H4 (cell line): ENCODE results near the gene MSLN. TPM values are rescaled to one million over a fixed set of nuclear protein-coding genes. Genes with fewer than 3 reads are reported as not detected.
A peak's percentile ranks its signal among the peaks of the same experiment; 100 is the strongest.
"Not testable (repeated sequence)": the region's sequence is repeated elsewhere in the genome, so short reads cannot be mapped to it uniquely, and the experiment has no call there.

Source experiments
- DNase-seq: peaks from one replicate; pipeline ENCODE4 v3.0.0-alpha.2; 2015; ENCODE audit warnings: low spot score
- total RNA-seq: library from RNA; depleted of rRNA; stranded (reverse); fragments of >200 nt; shearing (Covaris generic); gene quantifications from 2 replicates; pipeline ENCODE4 v1.2.3, GENCODE V29; 2014

MSLN gene
- total RNA-seq, 1 experiment from 2014 or later: not detected

DNA sequence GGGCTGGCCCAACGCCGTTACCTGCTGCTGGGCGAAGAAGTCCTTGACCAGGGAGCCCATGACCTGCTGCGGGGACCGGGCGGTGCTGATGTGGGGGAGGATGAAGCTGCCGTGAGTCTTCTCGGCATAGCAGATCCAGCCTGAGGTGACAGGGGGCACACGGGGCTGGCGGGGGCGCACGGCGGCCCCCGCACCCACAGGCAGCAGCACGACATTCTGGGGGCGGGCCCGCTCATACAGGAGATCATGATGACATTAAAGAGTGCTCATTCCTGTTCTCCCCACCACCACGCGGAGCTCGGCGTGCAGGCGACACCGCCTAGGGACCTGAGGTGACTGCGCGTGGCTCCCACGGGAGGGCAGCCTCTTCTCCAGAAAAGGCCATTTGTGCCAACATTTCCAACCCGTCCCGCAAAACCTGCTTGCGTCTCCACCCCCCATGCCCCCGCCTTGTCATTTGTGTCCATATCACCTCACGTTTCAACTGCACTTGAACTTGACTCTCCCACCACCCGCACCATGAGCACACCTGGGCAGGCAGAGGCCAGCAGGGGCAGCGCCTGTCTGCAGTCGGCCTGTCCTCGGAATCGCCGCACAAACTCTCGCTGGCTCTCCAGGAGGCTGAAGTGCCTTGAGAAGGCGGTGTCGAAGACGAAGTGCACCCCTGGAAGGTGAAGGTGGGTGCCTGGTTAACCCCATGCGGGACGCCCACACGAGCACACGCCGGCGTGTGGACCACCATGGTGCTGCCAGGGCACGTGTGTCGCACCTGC lies 26.1 kb upstream of the MSLN start:
- no peak for DNase-seq

DNA sequence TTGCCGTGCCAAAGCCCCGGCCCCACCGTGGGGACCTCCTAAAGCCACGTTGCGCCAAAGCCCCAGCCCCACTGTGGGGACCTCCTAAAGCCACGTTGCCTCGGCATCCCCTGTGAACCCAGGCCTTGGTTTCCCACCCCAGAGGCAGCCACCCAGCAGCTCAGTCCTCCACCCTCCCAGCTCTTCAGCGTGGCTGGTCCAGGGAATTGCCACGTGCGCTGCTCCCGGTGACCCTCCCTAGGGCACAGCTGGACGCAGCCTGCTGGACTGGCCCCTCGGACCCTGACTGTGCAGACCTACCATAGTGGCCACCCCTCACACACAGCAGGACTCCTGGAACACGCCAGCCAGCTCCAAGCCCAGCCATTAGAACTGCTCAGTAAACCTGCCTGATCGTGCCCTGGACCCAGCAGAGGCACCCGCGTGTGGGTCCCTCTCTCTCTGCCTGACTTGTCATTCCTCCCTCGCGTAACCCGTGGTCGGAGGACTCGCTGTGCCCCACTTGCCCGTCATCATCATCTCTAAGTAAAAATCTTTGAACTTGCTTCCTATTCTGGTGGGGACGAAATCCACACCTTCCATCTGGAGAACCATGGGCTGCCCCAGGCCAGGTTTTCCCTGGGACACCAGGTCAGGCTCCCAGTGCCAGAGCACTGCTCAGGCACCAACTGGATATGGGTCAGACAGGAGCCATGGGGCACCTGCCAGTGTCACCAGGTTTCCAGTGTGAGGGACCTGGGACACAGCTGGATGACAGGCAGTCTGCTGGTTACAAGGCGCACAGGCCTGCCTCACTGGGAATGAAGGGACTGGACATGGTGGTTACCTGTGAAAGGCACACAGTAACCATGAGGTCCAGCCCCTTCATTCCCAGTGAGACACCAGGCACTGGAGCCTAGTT lies 25.3 kb upstream of the MSLN start:
- DNase-seq: no peak

DNA sequence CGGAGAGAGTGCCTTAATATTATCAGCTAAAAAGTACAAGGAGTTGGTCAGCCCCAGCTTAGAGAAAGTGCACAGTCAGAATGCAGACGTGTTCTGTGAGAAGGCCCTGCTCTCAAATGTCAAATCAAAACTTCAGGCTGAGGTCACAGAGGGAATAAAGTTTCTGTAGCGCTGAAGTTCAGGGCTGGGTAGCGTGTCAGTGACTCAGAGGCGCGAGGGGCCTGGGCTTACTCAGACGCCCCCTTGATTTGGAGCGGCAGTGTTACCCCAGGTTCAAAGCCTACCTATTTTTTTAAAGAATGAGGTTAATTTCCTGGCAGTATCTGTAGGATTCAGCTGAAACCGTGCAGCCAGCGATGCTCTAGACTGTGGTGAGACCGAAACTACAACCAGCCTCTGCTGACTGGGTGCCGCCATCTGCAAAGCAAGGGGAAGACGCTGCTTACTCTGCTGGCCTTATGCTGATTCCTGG lies 24.5 kb upstream of the MSLN start:
- no peak for DNase-seq

DNA sequence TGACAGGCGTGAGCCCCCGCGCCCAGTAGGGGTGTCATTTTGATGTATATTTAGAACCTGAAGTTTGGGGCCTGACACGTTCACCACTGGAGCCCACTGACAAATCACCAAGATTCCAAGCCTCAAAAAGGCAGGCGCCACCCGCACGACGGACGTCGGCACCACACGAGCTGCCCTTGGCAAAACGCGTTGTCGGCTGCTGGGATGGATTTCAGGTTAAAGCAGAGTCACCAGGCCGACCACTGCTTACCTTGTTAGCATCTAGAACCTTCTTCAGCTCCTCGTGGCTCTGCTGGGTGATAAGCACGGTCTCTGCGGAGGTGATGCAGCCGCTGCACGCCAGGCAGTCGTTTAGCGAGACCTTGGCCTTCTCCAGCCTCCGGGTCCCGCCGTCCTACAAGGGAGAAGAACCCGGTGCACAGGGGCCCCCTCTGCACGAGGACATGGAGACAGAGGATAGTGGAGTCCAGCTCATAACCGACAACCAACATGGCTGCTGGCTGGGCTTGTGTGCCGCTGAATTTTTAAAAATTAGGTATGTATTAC lies 23.5 kb upstream of the MSLN start:
- no peak for DNase-seq

DNA sequence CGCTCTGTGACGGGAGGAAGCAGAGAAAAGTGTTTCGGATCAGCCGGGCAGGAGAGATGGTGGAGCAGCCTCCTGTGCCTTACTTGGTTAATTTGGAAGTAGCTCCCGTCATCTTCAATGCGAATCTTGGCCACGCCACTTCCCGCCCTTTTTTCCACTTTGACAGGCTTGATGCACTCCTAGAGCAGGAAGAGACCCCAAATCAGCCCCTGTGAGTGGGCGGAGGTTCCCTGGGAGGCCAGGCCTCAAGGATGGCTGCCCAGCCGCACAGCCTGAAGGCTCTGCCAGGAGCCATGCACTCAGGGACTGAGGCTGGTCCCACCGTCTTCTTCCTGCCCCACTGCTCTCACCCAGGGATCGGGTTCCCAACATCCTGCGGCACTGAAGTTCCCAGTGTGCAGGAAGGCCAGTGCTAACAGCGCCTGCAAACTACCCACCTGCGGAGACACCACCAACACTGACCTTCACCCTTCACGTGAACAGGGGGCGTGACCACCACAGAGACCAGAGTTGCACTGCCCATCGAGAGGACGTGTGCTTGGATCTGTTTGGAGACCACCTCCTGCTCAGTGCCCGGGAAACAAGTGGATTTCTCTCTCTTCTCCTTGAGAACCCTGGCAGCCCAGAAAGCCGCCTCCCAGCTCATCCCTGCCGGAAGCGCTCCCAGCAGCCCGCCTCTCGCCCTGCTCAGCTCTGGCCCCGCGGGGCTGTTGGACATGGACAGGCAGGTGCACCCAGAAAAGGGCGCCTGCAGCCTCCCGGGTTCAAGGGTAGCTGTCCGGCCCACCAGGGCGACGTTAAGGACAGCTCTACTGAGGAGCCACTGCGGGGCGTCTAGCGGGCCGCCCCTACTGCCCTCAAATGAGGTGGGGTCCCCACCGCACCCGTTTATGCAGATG lies 20.7 kb upstream of the MSLN start:
- DNase-seq: no peak

DNA sequence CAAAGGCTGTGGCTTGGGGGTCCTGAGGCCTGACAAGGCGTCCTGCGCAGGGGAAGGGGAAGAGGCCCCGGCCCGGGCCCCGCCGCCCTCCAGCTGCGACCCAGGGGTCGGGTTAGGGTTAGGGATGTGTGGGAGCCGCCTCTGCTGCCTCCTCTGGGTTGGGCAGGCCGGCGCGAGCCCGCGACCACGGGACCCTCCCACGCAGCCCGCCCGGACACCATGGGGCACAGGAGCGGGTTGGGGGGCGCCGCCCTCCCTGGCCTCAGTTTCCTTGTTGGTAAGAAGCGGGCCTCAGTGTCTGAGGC lies 20.1 kb upstream of the MSLN start:
- no peak for DNase-seq

DNA sequence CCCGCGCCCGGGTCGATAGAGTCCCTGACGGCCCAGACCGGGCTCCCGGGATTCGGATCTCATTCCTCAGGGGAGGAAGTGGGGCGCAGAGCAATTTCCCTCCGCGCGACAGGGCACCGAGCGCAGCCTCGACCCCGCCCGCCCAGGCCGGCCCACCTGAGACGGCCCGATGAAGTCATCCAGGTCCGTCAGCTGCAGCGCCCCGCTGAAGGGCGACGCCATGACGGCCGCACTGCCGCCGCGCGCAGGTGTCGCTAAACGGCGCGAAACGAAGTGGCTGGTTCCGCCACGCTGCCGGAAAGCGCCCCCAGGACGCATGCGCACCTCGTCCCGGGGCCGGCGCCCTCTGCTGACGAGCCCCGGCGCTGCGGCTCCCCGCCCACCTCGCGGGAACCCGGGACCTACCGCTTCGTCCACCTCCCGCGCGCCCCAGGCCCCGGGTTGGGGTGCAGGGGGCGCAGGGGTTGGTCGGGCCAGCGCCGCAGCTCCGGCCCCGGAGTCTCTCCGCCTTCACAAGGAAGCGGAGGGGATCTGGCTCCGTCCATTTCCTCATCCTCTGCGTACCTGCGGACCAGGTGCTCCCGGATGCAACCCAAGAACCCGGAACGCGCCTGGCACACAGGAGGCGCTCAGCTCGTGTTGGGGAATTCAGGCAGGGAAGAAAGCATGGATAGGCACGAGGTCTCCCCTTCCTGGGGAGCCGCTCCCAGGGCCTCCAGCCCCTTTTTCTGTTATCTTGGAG lies 19.6 kb upstream of the MSLN start, which contains the start of gene CIAO3:
Gene CIAO3 (minus strand): TSS at position 234 of the 742 bp plus-strand sequence. CDS start 12 bp downstream, at position 222.
- DNase-seq: peak; percentile 80

DNA sequence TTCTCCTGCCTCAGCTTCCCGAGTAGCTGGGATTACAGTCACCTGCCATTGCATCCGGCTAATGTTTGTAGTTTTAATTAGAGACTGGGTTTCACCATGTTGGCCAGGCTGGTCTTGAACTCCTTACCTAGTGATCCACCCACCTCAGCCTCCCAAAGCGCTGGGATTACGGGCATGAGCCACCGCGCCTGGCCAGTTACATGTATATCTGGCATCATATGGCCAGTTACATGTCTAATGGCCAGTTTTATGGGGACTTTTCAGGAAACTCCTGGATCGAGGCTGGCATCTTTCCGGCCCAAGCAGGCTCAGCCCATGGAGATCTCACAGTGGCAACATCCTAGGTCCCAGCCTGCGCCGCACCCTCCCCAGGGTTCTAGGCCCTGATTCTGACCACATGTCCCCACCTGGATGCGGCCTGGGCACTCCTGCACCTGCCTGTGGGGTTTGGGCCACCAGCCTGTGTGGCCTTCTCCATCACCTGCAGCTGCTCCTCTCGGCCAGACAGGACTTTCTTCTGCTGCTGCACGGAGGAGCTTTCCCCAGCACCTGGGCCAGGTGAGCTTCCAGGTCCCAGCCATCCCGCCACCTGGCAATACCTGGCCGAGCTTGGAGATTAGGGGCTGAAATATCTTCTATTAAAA lies 18.4 kb upstream of the MSLN start:
- no peak for DNase-seq

DNA sequence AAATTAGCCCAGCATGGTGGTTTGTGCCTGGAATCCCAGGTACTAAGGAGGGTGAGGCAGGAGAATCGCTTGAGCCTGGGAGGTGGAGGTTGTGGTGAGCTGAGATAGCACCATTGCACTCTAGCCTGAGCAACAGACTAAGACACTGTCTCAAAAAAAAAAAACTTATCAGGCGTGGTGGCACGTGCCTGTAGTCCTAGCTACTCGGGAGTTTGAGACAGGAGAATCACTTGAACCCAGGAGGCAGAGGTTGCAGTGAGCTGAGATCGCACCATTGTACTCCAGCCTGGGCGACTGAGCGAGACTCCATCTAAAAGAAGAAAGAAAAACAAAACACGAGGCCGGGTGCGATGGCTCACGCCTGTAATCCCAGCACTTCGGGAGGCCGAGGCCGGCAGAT lies 17.6 kb upstream of the MSLN start:
- DNase-seq: not testable (repeated sequence)

DNA sequence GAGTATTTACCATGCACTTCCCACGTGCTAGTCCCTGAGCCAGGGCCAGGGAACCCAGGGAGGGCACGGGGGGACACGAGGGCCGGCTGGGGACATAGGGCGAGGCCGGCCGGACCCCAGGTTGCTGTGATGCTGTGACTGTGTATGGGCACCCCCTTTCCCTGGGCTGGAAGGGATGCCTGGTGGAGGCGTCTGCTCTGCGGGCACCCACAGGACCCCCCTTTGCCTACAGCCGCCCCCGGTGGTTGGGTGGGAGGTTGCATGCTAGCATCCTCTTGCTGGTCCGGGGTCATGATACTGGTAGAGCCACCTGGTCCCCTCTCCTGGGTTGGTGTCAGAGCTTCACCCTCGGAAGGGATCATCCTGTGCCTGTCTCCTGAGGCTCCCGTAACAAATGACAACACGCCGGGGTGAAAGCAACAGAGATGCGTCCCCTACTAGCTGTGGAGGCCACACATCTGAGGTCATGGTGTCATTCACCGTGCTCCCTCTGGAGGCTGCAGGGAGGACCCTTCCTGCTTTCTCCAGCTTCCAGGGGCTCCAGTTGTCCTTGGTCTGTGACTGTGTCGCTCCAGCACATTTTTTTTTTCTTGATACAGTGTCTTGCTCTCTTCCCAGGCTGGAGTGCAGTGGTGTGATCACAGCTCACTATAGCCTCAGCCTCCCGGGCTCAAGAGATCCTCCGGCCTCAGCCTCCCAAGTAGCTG lies 16.6 kb upstream of the MSLN start:
- no peak for DNase-seq

DNA sequence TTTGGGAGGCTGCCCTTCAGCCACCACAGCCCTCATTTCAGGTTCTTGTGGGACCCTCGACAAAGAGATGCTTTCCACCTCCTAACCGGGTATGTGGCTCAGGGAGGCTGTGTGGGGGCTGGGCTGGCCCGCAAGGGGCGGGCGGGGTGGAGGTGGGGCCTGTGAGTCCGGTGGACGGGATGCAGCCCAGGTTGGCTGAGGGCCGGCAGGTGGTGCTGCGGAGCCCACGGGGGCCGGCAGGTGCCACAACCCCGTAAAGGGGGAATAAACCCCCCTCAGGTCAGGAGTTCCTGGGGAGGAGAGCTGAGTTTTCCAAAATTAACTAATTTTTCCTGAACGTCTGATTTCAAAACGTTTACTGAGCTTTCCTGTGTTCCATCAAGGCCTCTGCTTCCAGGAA lies 14.8 kb upstream of the MSLN start:
- no peak for DNase-seq

DNA sequence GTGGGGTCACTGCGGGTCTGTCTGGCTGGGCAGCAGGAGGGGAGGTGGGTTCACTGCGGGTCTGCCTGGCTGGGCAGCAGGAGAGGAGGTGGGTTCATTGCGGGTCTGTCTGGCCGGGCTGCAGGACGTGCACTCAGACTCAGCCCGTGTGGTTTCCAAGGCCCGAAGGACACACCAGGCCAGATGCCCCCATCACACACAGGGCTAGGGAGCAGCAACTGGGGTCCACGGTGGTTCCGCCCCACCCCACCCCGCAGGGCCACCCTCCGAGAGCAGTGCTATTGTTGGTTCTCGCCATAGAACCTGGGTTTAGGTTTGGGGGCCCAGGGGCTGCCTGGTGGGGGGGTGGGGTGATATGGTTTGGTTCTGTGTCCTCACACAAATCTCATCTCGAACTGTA lies 13.9 kb upstream of the MSLN start:
- no peak for DNase-seq

DNA sequence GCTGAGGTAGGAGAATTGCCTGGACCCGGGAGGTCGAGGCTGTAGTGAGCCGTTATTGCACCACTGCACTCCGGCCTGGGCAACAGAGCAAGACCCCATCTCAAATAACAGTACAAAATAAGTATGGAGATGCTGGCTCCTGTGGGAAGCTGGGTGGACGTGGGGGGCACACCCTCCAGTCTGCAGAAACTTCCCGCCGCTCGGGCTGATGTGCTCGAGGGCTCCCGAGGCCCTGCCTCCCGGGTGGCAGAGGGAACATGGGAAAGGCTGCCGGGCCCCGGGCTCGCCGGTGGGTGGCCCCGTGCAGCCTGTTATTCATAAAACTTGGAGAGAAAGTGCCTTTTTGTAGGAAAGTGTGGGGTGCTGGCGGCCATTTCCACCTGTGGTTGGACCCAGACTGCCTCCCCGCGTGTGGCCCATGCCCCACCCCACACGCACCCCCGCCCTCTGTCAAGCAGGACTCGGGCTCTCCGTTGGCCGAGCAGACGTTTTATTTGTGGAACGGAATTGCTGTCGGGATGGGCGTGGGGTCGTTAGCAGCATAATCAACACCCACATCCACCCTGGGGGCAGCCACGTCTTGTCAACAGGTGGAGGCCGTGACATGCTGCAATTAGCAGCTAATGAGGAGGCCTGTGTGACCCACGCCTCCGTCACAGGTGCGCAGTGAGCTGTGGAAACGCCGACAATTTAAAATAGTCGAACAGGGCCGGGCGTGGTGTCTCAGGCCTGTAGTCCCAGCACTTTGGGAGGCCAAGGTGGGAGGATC lies 12.4 kb upstream of the MSLN start:
- DNase-seq: no peak

DNA sequence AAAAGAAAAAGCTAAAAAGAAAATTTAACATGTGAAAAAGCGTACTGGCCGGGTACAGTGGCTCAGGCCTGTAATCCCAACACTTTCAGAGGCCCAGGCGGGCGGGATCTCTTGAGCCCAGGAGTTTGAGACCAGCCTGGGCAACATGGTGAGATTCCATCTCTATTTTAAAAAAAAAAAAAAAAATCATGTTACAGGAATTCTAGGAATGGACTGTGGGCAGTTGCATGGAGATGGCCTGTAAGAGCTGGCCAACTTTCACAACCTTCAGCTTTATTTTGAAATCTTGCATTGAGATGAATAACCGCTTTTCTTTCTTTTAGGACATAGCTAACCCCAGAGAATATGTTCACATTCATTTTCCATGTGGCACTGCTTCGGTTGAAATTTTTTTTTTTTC lies 11.5 kb upstream of the MSLN start:
- DNase-seq: no peak

DNA sequence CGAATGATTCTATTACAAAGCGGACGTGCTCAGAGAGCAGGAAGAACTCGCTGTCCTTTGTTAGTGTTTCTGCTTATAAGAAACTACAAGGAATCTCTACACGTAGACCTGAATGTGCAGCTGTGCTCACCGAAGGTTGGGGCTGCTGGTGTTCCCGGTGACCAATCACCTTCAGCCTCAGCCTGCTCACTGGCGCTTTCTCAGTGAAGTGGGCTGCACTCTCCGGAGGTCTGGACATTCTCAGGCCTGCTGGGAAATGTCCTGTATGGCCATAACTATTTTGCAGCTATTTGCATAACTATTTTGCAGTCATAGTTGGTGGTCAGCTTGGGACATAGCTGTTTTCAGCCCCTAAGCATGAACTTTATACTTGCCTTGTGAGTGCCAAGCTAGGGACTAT lies 10.0 kb upstream of the MSLN start:
- DNase-seq: no peak

DNA sequence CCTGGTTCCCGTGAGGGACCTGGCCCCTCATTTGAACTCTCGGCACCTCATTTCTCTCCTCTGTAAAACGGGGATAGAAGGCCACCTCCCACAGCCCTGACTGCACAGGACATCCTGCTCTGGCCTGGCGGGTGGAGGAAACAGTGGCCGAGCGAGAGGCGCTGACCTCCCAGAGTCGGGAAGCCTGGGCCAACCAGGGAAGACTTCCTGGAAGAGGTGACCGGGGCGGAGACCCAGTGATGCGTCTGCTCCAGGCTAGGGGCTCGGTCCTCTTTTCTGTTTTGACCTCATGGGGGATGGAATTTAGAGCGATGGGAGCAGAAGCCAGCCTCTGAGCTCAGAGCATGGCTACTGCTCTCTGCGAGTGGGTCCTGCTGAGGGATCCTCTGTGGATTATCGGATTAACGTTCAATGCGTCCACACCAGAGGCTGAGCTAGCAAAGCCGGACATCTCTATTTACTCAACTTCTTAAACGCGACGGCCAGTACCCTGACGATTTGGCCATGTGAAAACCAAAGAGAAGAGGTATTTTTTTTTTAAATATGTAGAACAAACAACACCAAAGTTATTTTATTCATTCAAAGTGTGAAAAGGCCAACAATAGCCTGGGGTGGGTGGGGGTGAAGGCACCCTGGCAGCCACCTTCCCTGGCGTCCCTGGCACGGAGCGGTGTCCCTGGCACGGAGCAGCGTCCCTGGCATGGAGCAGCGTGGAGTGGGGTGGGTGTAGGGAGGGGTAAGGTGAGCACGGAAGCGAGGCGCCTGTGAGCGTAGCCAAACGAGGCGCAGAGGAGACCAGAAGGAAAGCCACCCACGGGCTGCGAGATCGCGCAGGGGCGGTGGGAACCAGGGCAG lies 9.2 kb upstream of the MSLN start:
- no peak for DNase-seq

DNA sequence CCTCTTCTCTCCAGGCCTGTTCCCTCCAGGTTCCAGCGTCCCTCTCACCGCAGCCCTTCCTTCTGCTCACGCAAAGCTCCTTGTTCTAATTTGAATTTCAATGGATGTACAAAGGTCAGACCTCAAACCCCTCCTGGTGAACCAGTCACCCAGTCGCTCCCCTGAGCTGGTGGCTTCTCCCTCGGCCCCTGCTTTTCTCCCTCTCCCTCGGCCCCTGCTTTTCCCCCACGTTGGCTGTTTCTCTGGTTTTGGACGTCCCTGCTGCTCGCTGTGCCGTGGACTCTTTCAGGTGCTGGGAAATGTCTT lies 8.6 kb upstream of the MSLN start:
- DNase-seq: no peak

DNA sequence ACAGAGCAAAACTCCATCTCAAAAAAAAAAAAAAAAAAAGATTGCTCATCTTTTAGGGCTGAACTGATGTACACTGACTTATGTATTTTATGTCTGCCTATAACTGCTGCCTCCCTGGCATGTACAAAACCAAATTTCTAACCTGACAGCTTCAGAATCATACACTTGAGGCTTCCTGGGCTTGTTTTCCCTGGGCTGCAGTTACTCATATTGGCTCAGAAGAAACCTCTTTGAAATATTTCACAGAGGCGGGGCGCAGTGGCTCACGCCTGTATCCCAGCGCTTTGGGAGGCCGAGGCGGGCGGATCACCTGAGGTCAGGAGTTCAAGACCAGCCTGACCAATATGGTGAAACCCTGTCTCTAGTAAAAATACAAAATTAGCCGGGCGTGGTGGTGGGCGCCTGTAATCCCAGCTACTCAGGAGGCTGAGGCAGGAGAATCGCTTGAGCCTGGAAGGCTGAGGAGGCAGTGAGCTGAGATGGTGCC lies 6.4 kb upstream of the MSLN start:
- DNase-seq: not testable (repeated sequence)
